Breast epithelium (tissue), 4 donors: ENCODE results near the gene KCNIP4. TPM values are rescaled to one million over a fixed set of nuclear protein-coding genes. Genes with fewer than 3 reads are reported as not detected.

Experiments
- DNase-seq, 2 donors: peaks; one replicate each; pipeline ENCODE4 v3.0.0-alpha.2; 2019; ENCODE audit warnings: low spot score in 2 of 2
- H3K27ac ChIP-seq, 2 donors: fragments of 200-600 bp; sonication (generic) in 1 of 2; one replicate each; pipeline ENCODE4 v1.5.1; 2016 to 2019; ENCODE audit warnings: mild to moderate bottlenecking in 1 of 2
- H3K27me3 ChIP-seq, 2 donors: fragments of 200-600 bp; sonication (generic) in 1 of 2; one replicate each; pipeline versions ENCODE4 v1.5.1 to v1.6.0; 2017 to 2019; ENCODE audit warnings: control low read depth in 1 of 2, mild to moderate bottlenecking in 1 of 2
- H3K36me3 ChIP-seq: fragments of 200-600 bp; one replicate; pipeline ENCODE4 v1.5.1; 2019
- H3K4me1 ChIP-seq, 2 donors: fragments of 200-600 bp; sonication (generic); one replicate each; pipeline ENCODE4 v1.5.1; 2016 to 2019; ENCODE audit warnings: control low read depth in 1 of 2
- H3K4me3 ChIP-seq, 3 donors: fragments of 200-600 bp; sonication (generic); 1 replicate in 2 of 3; 2 replicates in 1 of 3; pipeline ENCODE4 v1.5.1; 2016 to 2019; ENCODE audit warnings: mild to moderate bottlenecking in 3 of 3, moderate library complexity in 2 of 3
- H3K9me3 ChIP-seq, 2 donors: fragments of 200-600 bp; sonication (generic) in 1 of 2; one replicate each; pipeline ENCODE4 v1.5.1; 2016 to 2019; ENCODE audit warnings: control low read depth in 1 of 2
- POLR2A ChIP-seq: fragments of 450-650 bp; IDR thresholded peaks from one replicate; pipeline ENCODE4 v1.6.1; 2016; ENCODE audit warnings: antibody characterized with exemption, mild to moderate bottlenecking, moderate library complexity
- POLR2AphosphoS5 ChIP-seq, 3 donors: sonication (generic); formaldehyde crosslinking; IDR thresholded peaks; one replicate each; pipeline ENCODE4 v1.6.1; 2017; ENCODE audit warnings: antibody characterized with exemption in 3 of 3
- intact Hi-C: fragments of 100-400 bp; cut with DNase I; formaldehyde crosslinking; loops from one replicate; pipeline ENCODE4 v1.15.1; 2023; ENCODE audit warnings: low total_unique reads
- total RNA-seq, 3 donors: library from RNA; depleted of rRNA; stranded (reverse); fragments of >200 nt; gene quantifications; one replicate each; pipeline ENCODE4 v1.1.0, GENCODE V29; 2016
- TF ChIP-seq, protein P1 (sequence below), 3 donors: fragments of 450-650 bp; IDR thresholded peaks; one replicate each; pipeline ENCODE4 v1.5.1; 2016 to 2017; ENCODE audit warnings: antibody characterized with exemption in 3 of 3, mild to moderate bottlenecking in 3 of 3, moderate library complexity in 3 of 3

The KCNIP4 gene
- total RNA-seq, 3 donors from 2014 or later = 0.44 to 0.66 TPM; not detected in 1

DNA sequence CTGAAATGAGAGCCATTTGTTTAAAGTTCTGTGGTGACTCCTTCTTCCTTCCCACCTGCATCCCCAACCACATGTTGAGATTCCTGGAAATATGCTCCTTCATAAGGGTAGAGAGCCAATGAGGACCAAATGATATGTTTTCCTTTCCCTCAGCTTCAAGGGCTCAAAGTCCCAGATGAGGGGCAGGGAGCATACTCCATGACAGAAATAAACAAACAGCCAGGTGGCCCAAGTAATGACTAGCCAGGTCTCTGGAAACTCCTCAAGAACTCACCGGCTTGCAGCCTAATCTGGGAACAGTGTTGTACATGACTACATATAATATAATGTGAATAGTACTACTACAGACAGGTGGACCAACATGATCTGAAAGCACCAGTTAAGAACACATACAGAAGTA, 856.0 kb downstream of the KCNIP4 start:
- no peaks in the 10 kb centered on the region for H3K36me3 ChIP-seq
- TF ChIP-seq POLR2AphosphoS5 (IDR thresholded peaks at IDR 0.05) = no peak
- TF ChIP-seq POLR2A = no peak
- TF ChIP-seq, protein P1, sequence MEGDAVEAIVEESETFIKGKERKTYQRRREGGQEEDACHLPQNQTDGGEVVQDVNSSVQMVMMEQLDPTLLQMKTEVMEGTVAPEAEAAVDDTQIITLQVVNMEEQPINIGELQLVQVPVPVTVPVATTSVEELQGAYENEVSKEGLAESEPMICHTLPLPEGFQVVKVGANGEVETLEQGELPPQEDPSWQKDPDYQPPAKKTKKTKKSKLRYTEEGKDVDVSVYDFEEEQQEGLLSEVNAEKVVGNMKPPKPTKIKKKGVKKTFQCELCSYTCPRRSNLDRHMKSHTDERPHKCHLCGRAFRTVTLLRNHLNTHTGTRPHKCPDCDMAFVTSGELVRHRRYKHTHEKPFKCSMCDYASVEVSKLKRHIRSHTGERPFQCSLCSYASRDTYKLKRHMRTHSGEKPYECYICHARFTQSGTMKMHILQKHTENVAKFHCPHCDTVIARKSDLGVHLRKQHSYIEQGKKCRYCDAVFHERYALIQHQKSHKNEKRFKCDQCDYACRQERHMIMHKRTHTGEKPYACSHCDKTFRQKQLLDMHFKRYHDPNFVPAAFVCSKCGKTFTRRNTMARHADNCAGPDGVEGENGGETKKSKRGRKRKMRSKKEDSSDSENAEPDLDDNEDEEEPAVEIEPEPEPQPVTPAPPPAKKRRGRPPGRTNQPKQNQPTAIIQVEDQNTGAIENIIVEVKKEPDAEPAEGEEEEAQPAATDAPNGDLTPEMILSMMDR (IDR thresholded peaks at IDR 0.05) = no peak
- intact Hi-C loops = no loop called here
- no peaks in the 10 kb centered on the region for H3K27me3 ChIP-seq
- no peak for DNase-seq
- H3K27ac ChIP-seq = no peak overlapping the region
- no peak overlapping the region for H3K4me3 ChIP-seq
- no peaks in the 10 kb centered on the region for H3K4me1 ChIP-seq
- H3K9me3 ChIP-seq = no peaks in the 10 kb centered on the region

DNA sequence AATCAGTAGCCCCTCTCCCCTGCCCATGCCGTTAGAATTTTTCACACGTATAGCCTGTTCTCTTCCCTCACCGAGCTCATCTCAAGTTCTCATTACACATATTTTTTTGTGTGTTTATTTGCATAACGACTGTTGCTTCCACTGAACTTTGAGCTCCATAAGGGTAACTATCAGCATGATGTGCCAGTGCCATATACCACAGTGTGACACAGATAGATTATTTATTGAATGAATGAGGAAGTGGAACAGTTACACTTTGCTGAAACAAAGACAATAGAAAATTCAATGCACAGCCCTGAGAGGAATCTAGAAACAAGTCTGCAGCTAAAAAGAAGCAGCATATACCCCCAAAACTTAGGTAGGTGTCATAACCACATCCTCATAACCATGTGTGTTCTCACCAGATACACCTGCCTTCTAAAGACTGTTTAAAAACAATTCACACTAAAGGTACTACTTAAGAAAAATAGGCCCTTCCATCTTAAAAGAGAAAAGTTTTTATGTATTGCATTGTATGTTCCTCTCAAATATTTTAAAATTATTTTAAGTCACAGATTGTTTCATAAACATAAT, 858.4 kb downstream of the KCNIP4 start:
- TF ChIP-seq POLR2A = no peak
- TF ChIP-seq POLR2AphosphoS5 (IDR thresholded peaks at IDR 0.05) = no peak
- TF ChIP-seq, protein P1 (IDR thresholded peaks at IDR 0.05) = no peak
- Histone ChIP-seq H3K27me3 (no peaks in the 10 kb centered on the region), H3K9me3 (no peaks in the 10 kb centered on the region), H3K36me3 (no peaks in the 10 kb centered on the region), H3K27ac (no peak overlapping the region), H3K4me3 (no peak overlapping the region), H3K4me1 (no peaks in the 10 kb centered on the region)
- intact Hi-C loops = no loop called here
- DNase-seq = no peak

DNA sequence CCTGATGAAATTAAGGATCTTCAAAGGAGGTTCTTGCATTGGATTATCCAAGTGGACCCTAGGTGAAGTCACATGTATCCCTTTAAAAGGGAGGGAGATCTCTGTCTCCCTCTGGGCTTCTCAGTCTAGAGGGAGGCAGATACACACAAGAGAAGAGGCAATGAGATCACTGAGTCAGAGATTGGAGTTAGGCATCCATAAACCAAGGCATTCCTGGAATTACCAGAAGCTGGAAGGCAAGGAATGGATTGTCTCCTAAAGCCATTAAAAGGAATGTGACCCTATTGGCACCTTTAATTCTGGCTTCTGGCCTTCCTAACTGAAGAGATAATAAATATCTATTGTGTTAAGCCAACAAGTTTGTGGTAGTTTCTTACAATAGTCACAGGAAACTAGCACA, 865.2 kb downstream of the KCNIP4 start:
- H3K4me3 ChIP-seq = no peak overlapping the region
- no peak for DNase-seq
- H3K27ac ChIP-seq = no peak overlapping the region
- TF ChIP-seq POLR2A (no peak), POLR2AphosphoS5 (IDR thresholded peaks at IDR 0.05) (no peak)
- TF ChIP-seq, protein P1 (IDR thresholded peaks at IDR 0.05) = no peak
- no peaks in the 10 kb centered on the region for H3K27me3 ChIP-seq
- no peaks in the 10 kb centered on the region for H3K4me1 ChIP-seq
- peaks cover 0 to 7% of the 10 kb centered on the region in 2 donors for H3K9me3 ChIP-seq
- H3K36me3 ChIP-seq = no peaks in the 10 kb centered on the region
- intact Hi-C loops = no loop called here

DNA sequence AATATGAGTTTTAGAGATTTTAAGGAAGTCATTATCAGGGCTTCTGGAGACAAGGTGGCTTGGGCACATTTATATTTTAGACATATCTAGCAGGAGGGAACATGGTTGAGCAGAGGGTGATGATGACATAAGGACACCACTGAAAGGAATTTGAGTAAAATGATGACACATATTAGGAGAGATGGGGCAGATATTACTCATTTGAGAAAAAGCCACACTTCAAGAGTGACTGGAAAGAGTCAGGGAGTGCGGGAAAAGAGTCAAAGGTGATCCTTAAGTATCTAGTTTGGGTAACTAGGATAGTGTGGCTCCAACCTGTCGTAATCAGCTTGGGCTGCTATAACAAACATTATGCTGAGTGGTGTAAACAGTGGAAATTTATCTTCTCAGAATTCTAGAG, 870.6 kb downstream of the KCNIP4 start:
- intact Hi-C loops = no loop called here
- H3K9me3 ChIP-seq = peaks cover 0 to 7% of the 10 kb centered on the region in 2 donors
- H3K27me3 ChIP-seq = no peaks in the 10 kb centered on the region
- TF ChIP-seq POLR2AphosphoS5 (IDR thresholded peaks at IDR 0.05) (no peak), POLR2A (no peak)
- TF ChIP-seq, protein P1 (IDR thresholded peaks at IDR 0.05) = no peak
- H3K4me1 ChIP-seq = no peaks in the 10 kb centered on the region
- H3K36me3 ChIP-seq = no peaks in the 10 kb centered on the region
- no peak overlapping the region for H3K27ac ChIP-seq
- no peak for DNase-seq
- no peak overlapping the region for H3K4me3 ChIP-seq

DNA sequence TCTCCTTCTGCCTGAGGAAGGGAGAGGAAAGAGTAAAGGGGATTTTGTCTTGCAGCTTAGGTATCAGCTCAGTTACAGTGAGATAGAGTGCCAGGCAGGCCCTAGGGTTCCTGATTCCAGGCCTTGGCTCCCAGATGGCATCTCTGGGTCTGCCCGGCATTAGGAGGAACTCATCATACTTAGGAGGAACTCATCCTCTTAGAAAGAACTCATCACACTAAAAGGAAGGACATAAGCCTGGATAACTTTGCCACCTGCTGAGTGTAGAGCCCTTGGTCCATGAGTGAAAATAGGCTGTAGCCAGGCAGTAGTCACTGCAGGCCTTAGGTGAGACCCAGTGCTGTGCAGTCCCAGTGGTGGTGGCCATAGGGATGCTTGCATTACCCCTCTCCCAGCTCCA, 881.2 kb downstream of the KCNIP4 start:
- Histone ChIP-seq H3K27ac (no peak overlapping the region), H3K36me3 (no peaks in the 10 kb centered on the region), H3K9me3 (no peaks in the 10 kb centered on the region), H3K4me1 (no peaks in the 10 kb centered on the region), H3K4me3 (no peak overlapping the region), H3K27me3 (no peaks in the 10 kb centered on the region)
- DNase-seq = no peak
- TF ChIP-seq POLR2A (no peak), POLR2AphosphoS5 (IDR thresholded peaks at IDR 0.05) (no peak)
- TF ChIP-seq, protein P1 (IDR thresholded peaks at IDR 0.05) = no peak
- intact Hi-C loops = no loop called here
